Fibroblast of lung (primary cell): ENCODE results near the gene CD164. TPM values are rescaled to one million over a fixed set of nuclear protein-coding genes. Genes with fewer than 3 reads are reported as not detected.
A peak's percentile ranks its signal among the peaks of the same experiment; 100 is the strongest.

Source experiments
- DNase-seq, 2 donors: peaks; one replicate each; pipeline versions ENCODE4 v3.0.0 to v3.0.0-alpha.2; 2010; ENCODE audit warnings: low read depth in 2 of 2
- H2AFZ ChIP-seq: 2 replicates; pipeline ENCODE4 v1.5.1; 2012; ENCODE audit warnings: low read length, control low read depth, inconsistent platforms
- H3K27ac ChIP-seq: 2 replicates; pipeline ENCODE4 v1.5.1; 2011; ENCODE audit warnings: low read length, control low read depth; ENCODE audit not compliant: insufficient read depth
- H3K27me3 ChIP-seq: 2 replicates; pipeline ENCODE4 v1.5.1; 2011; ENCODE audit warnings: mild to moderate bottlenecking, low read length; ENCODE audit not compliant: control insufficient read depth, insufficient read depth
- H3K36me3 ChIP-seq: 2 replicates; pipeline ENCODE4 v1.5.1; 2011; ENCODE audit warnings: low read length; ENCODE audit not compliant: control insufficient read depth, insufficient read depth
- H3K4me1 ChIP-seq: 2 replicates; pipeline ENCODE4 v1.5.1; 2011; ENCODE audit warnings: low read length; ENCODE audit not compliant: control insufficient read depth, insufficient read depth; ENCODE audit errors: extremely low read depth
- H3K4me2 ChIP-seq: 2 replicates; pipeline ENCODE4 v1.5.1; 2011; ENCODE audit warnings: low read length, control low read depth; ENCODE audit not compliant: insufficient read depth; ENCODE audit errors: extremely low read depth
- H3K4me3 ChIP-seq, 4 experiments: fragments of 200-600 bp in 1 of 4; sonication (generic) in 1 of 4; replicated peaks in 1 of 4; 2 replicates each; pipeline ENCODE4 v1.5.1; 2011 to 2016; ENCODE audit warnings: low read length in 4 of 4, low read depth in 3 of 4, mild to moderate bottlenecking in 3 of 4, control low read depth in 2 of 4, inconsistent platforms in 1 of 4, mixed read lengths in 1 of 4; ENCODE audit not compliant: insufficient read depth in 1 of 4; ENCODE audit errors: control extremely low read depth in 1 of 4
- H3K79me2 ChIP-seq: 2 replicates; pipeline ENCODE4 v1.5.1; 2012; ENCODE audit warnings: mild to moderate bottlenecking, low read length, inconsistent platforms; ENCODE audit not compliant: control insufficient read depth, insufficient read depth
- H3K9ac ChIP-seq: 2 replicates; pipeline ENCODE4 v1.5.1; 2011; ENCODE audit warnings: mild to moderate bottlenecking, low read length, control low read depth; ENCODE audit not compliant: insufficient read depth
- H3K9me3 ChIP-seq: 2 replicates; pipeline ENCODE4 v1.5.1; 2012; ENCODE audit warnings: low read depth, low read length; ENCODE audit not compliant: control insufficient read depth, insufficient read depth
- H4K20me1 ChIP-seq: 2 replicates; pipeline ENCODE4 v1.5.1; 2011; ENCODE audit warnings: low read length; ENCODE audit not compliant: control insufficient read depth, insufficient read depth; ENCODE audit errors: extremely low read depth
- EZH2 ChIP-seq: IDR thresholded peaks from 2 replicates; pipeline ENCODE4 v1.5.1; 2012; ENCODE audit warnings: low read length, control low read depth, mild to moderate bottlenecking; ENCODE audit errors: missing control alignments
- polyA plus RNA-seq, 2 donors: library from polyadenylated mRNA; depleted of rRNA in 1 of 2; stranded (reverse) in 1 of 2; unstranded in 1 of 2; fragments of >200 nt; gene quantifications; 2 replicates each; pipeline ENCODE4 v1.2.1, GENCODE V29; 2011 to 2012; ENCODE audit warnings: missing spikeins in 1 of 2
- total RNA-seq: library from RNA; depleted of rRNA; stranded (reverse); fragments of >200 nt; gene quantifications from 2 replicates; pipeline ENCODE4 v1.2.1, GENCODE V29; 2014
- TF ChIP-seq, protein P1 (sequence below), 2 donors: IDR thresholded peaks in 1 of 2; conservative IDR thresholded peaks in 1 of 2; 1 replicate in 1 of 2; 2 replicates in 1 of 2; pipeline ENCODE4 v1.5.1; 2011 to 2012; ENCODE audit warnings: low read length in 2 of 2, control low read depth in 1 of 2, inconsistent platforms in 1 of 2, low read depth in 1 of 2, mild to moderate bottlenecking in 1 of 2

CD164 gene
- total and polyA plus RNA-seq, 2 donors (not counting 1 experiment from before 2014, with no cell fraction given) = 232 to 280 TPM

DNA sequence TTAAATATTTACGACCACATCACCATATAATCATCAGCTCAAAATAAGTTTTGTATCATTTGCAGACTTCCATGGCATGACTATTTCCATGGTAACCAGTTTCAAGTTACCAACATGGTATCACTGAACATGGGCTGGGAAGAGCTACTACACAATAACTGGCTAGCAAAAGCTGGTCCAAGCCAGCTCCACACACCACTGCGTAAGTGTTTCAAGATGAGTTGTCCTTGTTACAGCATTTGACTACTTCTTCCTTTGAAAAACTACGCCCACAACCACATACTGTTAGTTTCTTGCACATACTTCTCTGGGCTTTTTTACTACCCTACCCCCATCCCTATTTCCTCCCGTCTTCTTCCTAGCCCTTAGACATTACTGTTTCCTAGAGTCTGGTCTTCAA lies 8.5 kb downstream of the CD164 start:
- Histone ChIP-seq H3K27ac (no peak overlapping the region), H3K9me3 (no peaks in the 10 kb centered on the region), H3K4me3 (no peak overlapping the region), H3K79me2 (peaks cover 33% of the 10 kb centered on the region), H3K27me3 (no peaks in the 10 kb centered on the region), H4K20me1 (no peaks in the 10 kb centered on the region), H3K4me2 (no peak overlapping the region), H3K4me1 (no peaks in the 10 kb centered on the region), H3K36me3 (peaks cover 13% of the 10 kb centered on the region), H3K9ac (no peak overlapping the region), H2AFZ (no peak overlapping the region)
- DNase-seq = no peak
- TF ChIP-seq, protein P1, sequence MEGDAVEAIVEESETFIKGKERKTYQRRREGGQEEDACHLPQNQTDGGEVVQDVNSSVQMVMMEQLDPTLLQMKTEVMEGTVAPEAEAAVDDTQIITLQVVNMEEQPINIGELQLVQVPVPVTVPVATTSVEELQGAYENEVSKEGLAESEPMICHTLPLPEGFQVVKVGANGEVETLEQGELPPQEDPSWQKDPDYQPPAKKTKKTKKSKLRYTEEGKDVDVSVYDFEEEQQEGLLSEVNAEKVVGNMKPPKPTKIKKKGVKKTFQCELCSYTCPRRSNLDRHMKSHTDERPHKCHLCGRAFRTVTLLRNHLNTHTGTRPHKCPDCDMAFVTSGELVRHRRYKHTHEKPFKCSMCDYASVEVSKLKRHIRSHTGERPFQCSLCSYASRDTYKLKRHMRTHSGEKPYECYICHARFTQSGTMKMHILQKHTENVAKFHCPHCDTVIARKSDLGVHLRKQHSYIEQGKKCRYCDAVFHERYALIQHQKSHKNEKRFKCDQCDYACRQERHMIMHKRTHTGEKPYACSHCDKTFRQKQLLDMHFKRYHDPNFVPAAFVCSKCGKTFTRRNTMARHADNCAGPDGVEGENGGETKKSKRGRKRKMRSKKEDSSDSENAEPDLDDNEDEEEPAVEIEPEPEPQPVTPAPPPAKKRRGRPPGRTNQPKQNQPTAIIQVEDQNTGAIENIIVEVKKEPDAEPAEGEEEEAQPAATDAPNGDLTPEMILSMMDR (conservative IDR thresholded peaks at IDR 0.05 in 1 of 2, IDR thresholded peaks at IDR 0.05 in 1 of 2; ENCODE audit: low read depth in 1 of 2, low read length in 2 of 2) = no peak
- no peak for TF ChIP-seq EZH2

DNA sequence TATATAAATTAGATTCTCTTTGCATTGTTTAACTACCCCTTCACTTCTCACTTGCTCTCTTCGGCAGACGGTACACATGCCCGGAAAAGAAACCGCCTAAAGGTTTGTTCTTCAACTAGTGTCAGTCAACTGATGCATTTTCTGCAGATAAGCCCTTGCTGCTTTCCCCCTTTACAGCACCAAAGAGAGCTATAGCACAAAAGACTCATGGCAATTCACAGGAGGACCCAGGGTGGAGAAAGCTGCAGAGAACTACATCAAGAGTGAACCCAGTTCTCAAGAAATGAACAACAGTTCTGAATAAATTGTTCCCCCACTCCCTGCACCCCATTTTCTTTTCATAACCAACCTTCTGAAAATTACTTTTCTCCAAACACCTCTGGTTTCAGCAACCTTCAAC lies 8.9 kb downstream of the CD164 start:
- no peak for TF ChIP-seq EZH2
- TF ChIP-seq, protein P1 (conservative IDR thresholded peaks at IDR 0.05 in 1 of 2, IDR thresholded peaks at IDR 0.05 in 1 of 2; ENCODE audit: low read depth in 1 of 2, low read length in 2 of 2) = no peak
- H3K79me2 ChIP-seq = peaks cover 29% of the 10 kb centered on the region
- no peak for DNase-seq
- peaks cover 13% of the 10 kb centered on the region for H3K36me3 ChIP-seq
- no peak overlapping the region for H3K9ac ChIP-seq
- H3K9me3 ChIP-seq = no peaks in the 10 kb centered on the region
- H3K27me3 ChIP-seq = no peaks in the 10 kb centered on the region
- H2AFZ ChIP-seq = no peak overlapping the region
- H4K20me1 ChIP-seq = no peaks in the 10 kb centered on the region
- H3K4me1 ChIP-seq = no peaks in the 10 kb centered on the region
- no peak overlapping the region for H3K4me2 ChIP-seq
- H3K27ac ChIP-seq = no peak overlapping the region
- no peak overlapping the region for H3K4me3 ChIP-seq

DNA sequence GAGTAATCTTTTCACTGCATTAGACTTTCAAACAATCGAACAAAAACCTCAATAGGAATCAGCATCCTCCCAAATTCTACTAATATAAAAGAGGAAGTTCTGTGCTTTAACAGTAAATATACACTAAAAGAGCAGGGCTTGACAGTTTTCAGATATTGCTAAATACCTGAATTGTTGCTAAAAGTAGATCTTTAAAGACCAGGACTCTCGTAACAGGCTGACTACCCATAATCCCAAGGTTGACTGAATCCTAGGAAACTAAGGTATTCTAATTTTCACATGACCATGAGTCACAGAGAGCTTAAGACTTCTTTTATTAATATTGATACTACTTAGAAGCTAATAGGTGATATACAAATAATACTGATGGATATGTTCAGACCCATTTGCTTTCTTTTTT lies 10.1 kb downstream of the CD164 start:
- peak in 1 of 2 donors; percentile 33 for DNase-seq
- Histone ChIP-seq H3K27ac (no peak overlapping the region), H3K9me3 (no peaks in the 10 kb centered on the region), H3K79me2 (peaks cover 18% of the 10 kb centered on the region), H2AFZ (no peak overlapping the region), H3K4me2 (no peak overlapping the region), H3K27me3 (no peaks in the 10 kb centered on the region), H3K36me3 (peaks cover 10% of the 10 kb centered on the region), H3K4me3 (no peak overlapping the region), H3K4me1 (no peaks in the 10 kb centered on the region), H4K20me1 (no peaks in the 10 kb centered on the region), H3K9ac (no peak overlapping the region)
- TF ChIP-seq EZH2 = no peak
- TF ChIP-seq, protein P1 (conservative IDR thresholded peaks at IDR 0.05 in 1 of 2, IDR thresholded peaks at IDR 0.05 in 1 of 2; ENCODE audit: low read depth in 1 of 2, low read length in 2 of 2) = no peak
